Right lobe of liver (tissue), 4 donors: Measurements from ENCODE around the gene CDIPT.

ENCODE experiments used
- POLR2A ChIP-seq: fragments of 450-650 bp; IDR thresholded peaks from one replicate; pipeline ENCODE4 v1.6.1; 2017; ENCODE audit warnings: antibody characterized with exemption, mild to moderate bottlenecking
- TF ChIP-seq, protein P1 (sequence below), 4 donors: fragments of 200-600 bp in 3 of 4; fragments of 450-650 bp in 1 of 4; IDR thresholded peaks; one replicate each; pipeline versions ENCODE4 v1.5.1 to v1.8.0; 2016 to 2022; ENCODE audit warnings: antibody characterized with exemption in 4 of 4, mild to moderate bottlenecking in 2 of 4
- donor health status: DM: no; HTN: no; CAD: no.
- donor health status: DM: no; HTN: no; CAD: no.
- donor health status: DM: no; HTN: yes; CAD: no.

DNA sequence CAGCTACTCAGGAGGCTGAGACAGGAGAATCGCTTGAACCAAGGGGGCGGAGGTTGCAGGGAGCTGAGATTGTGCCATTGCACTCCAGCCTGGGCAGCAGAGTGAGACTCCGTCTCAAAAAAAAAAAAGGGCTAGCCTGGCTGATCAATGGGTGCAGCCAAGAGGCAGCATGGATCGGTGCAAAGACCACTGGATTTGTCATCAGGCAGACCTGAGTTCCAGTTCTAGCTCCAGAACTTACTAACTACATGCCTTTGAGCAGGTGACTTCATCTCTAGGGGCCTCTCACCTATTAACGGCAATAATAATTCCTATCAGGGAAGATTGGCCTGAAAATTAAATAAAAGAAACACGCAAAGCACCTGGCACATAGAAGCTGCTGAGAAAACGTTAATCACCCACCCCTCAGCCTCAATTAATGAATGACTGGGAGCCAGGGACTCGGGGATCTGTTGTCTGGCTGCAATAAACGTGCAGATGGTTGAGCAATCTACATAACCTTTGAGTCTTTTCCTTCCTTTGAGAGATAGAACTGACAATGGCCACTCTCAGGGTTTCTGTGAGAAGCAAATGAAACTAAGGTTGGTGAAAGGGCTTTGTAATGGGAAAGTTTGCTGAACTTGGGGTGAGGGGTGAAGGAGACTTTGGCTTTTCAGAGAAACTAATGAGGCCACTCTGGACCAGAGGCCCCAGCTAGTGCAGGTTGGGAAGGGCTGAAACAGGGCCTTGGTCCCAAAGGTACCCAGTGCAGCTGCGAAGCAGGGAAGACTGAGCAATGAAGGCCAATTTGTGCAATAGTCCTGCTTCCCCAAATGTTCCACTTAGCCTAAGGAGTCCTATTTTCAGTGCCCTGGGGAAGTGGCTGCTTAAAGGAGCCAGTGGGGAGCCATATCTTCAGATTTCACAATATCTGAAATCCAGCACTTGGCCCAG is 28.8 kb upstream of the CDIPT start:
- TF ChIP-seq, protein P1, sequence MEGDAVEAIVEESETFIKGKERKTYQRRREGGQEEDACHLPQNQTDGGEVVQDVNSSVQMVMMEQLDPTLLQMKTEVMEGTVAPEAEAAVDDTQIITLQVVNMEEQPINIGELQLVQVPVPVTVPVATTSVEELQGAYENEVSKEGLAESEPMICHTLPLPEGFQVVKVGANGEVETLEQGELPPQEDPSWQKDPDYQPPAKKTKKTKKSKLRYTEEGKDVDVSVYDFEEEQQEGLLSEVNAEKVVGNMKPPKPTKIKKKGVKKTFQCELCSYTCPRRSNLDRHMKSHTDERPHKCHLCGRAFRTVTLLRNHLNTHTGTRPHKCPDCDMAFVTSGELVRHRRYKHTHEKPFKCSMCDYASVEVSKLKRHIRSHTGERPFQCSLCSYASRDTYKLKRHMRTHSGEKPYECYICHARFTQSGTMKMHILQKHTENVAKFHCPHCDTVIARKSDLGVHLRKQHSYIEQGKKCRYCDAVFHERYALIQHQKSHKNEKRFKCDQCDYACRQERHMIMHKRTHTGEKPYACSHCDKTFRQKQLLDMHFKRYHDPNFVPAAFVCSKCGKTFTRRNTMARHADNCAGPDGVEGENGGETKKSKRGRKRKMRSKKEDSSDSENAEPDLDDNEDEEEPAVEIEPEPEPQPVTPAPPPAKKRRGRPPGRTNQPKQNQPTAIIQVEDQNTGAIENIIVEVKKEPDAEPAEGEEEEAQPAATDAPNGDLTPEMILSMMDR (IDR thresholded peaks at IDR 0.05) = no peak
- no peak for TF ChIP-seq POLR2A
